Small intestine (tissue), 7 donors: ENCODE measurements around the gene NFKBIB. TPM values are rescaled to one million over a fixed set of nuclear protein-coding genes. Genes with fewer than 3 reads are reported as not detected.
A peak's percentile ranks its signal among the peaks of the same experiment; 100 is the strongest.
"Not testable (repeated sequence)": the region's sequence is repeated elsewhere in the genome, so short reads cannot be mapped to it uniquely, and the experiment has no call there.

Source experiments
- DNase-seq, 2 donors: peaks; one replicate each; pipeline versions ENCODE4 v3.0.0 to v3.0.0-alpha.2; 2013
- FAIRE-seq: peaks from 2 replicates; lab custom pipeline; 2012; peaks lifted over from hg19 to GRCh38; lab: Jason Lieb, UNC
- H3K27ac ChIP-seq, 3 donors: one replicate each; pipeline ENCODE4 v1.5.1; 2013; ENCODE audit warnings: low read length in 2 of 3, mild to moderate bottlenecking in 2 of 3, control low read depth in 1 of 3, inconsistent platforms in 1 of 3, low read depth in 1 of 3, moderate library complexity in 1 of 3
- H3K27me3 ChIP-seq, 3 donors: one replicate each; pipeline ENCODE4 v1.6.1; 2013; ENCODE audit warnings: low read length in 3 of 3, inconsistent platforms in 1 of 3; ENCODE audit not compliant: control insufficient read depth in 3 of 3, insufficient read depth in 3 of 3
- H3K36me3 ChIP-seq, 3 donors: one replicate each; pipeline ENCODE4 v1.6.1; 2013; ENCODE audit warnings: low read length in 3 of 3, inconsistent platforms in 1 of 3, low read depth in 1 of 3, mild to moderate bottlenecking in 1 of 3, moderate library complexity in 1 of 3; ENCODE audit not compliant: control insufficient read depth in 3 of 3, insufficient read depth in 2 of 3
- H3K4me1 ChIP-seq, 3 donors: one replicate each; pipeline ENCODE4 v1.6.1; 2013; ENCODE audit warnings: low read length in 2 of 3, inconsistent platforms in 1 of 3, low read depth in 1 of 3, mild to moderate bottlenecking in 1 of 3, moderate library complexity in 1 of 3; ENCODE audit not compliant: control insufficient read depth in 3 of 3, insufficient read depth in 2 of 3
- H3K4me3 ChIP-seq, 3 donors: one replicate each; pipeline ENCODE4 v1.5.1; 2013; ENCODE audit warnings: low read length in 3 of 3, control low read depth in 1 of 3, inconsistent platforms in 1 of 3, low read depth in 1 of 3, mild to moderate bottlenecking in 1 of 3, moderate library complexity in 1 of 3
- H3K9me3 ChIP-seq, 2 donors: one replicate each; pipeline ENCODE4 v1.6.1; 2013; ENCODE audit warnings: low read depth in 1 of 2, low read length in 1 of 2; ENCODE audit not compliant: control insufficient read depth in 2 of 2, insufficient read depth in 1 of 2
- WGBS, 3 donors: extraction: QIAGEN DNeasy Blood & Tissue Kit; methylation state at CpG; one replicate each; pipeline ENCODE4 v1.1.7; 2013; 5-methylcytosine and 5-hydroxymethylcytosine counted together
- polyA plus RNA-seq, 4 donors: library from polyadenylated mRNA; stranded (reverse) in 3 of 4; unstranded in 1 of 4; fragments of 200-250 nt in 3 of 4; fragments of 120-200 nt in 1 of 4; gene quantifications; one replicate each; pipeline versions ENCODE4 v1.2.1 to v1.2.3, GENCODE V29; 2013
- donor health status: healthy with polysubstance abuse.
- donor health status: control.
- donor health status: control.
- donor health status: Bipolar disorder and iron deficiency.
- donor health status: healthy.

NFKBIB gene
- polyA plus RNA-seq, 4 donors = 16.9 to 45.4 (median 43.8) TPM

GRCh38 chr19:38869160-38869835 lies 30.5 kb upstream of the NFKBIB start:
- FAIRE-seq = no peak
- Histone ChIP-seq H3K36me3 (peaks cover 0 to 51% (median 0%) of the 10 kb centered on the region in 3 donors), H3K9me3 (no peaks in the 10 kb centered on the region), H3K4me1 (peaks cover 0 to 20% (median 0%) of the 10 kb centered on the region in 3 donors), H3K27ac (peak overlapping the region in 1 of 3 donors; percentile 25), H3K27me3 (no peaks in the 10 kb centered on the region), H3K4me3 (peak overlapping the region; percentile 22 to 48 (median 27))
- DNase-seq = no peak
- WGBS, 3 donors = 34 to 74% (median 60%) methylated on average over 34 of the region's 34 CpGs

DNA sequence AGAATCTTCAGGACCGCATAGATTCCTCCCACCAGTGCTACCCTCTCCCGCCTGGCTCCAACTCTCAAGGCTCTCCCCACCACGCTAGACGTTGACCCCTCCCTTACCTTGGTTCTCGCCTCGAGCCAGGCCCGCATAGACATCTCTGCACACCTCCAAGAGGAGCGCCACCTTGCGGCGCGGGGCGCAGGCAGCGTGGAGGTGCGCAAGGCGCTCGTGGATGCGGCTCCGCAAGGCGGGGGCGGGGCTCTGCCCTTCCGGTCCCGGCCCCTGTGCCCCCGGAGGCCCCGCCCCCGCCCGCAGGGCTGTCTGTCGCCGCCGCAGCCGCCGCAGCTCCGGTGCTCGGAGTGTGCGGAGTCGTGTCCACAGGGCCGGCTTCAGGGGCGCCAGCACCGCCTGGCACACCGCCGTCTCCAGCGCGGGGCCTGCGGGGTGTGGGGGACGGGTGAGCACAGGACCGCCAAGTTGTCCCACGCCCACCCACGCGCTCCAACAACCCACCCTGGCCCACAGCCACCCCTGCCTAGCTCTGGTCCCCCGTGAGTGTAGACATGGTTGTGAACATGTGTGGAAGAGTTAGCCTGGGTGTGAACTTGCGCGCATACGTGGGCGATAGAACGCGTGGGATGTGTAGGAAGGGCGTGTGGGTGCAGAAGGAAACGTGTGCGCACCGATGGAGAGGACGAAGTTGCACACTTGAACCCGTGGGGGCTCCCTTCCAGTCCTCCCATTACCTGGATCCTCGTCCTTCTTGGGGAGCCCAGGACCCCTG lies 29.7 kb upstream of the NFKBIB start:
- 21 to 42% (median 35%) methylated on average over 51 to 62 of the region's 62 CpGs for WGBS, 3 donors

DNA sequence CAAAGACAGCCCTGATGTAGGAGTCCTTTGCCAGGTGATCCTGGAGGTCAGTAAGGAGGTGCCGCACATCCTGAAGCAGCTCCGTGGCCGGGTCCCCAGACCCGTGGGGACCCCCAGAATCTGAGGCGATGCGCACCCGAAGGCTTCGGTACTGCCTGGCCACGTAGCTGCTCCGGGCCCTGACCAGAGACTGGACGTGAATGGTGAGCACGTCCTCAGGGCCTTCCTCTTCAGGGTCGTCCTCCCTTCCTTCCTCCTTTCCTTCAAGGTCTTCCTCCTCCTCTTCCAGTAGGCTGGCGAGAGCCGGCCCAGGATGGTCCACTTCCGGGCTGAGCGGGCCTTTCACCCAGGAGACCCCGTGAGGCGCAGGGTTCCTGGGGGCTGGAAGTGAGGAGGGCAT lies 29.2 kb upstream of the NFKBIB start:
- H3K27ac ChIP-seq = no peak overlapping the region
- no peaks in the 10 kb centered on the region for H3K9me3 ChIP-seq
- no peak for DNase-seq
- H3K4me3 ChIP-seq = peak overlapping the region in 1 of 3 donors; percentile 36
- no peak for FAIRE-seq
- H3K27me3 ChIP-seq = no peaks in the 10 kb centered on the region
- whole genome bisulfite sequencing, 3 donors = 90 to 92% (median 91%) methylated on average over 19 of the region's 19 CpGs
- peaks cover 0 to 57% (median 0%) of the 10 kb centered on the region in 3 donors for H3K36me3 ChIP-seq
- peaks cover 0 to 16% (median 0%) of the 10 kb centered on the region in 3 donors for H3K4me1 ChIP-seq

More for the DNA sequence above, 29.7 kb upstream of the NFKBIB start:
- Histone ChIP-seq H3K36me3 (peaks cover 0 to 55% (median 0%) of the 10 kb centered on the region in 3 donors), H3K4me3 (peak overlapping the region; percentile 36 to 48 (median 39)), H3K27me3 (no peaks in the 10 kb centered on the region), H3K27ac (peak overlapping the region in 2 of 3 donors; percentile 27 to 68), H3K9me3 (no peaks in the 10 kb centered on the region), H3K4me1 (peaks cover 0 to 19% (median 0%) of the 10 kb centered on the region in 3 donors)
- FAIRE-seq (no peak), DNase-seq (peak; percentile 85 to 94)

DNA sequence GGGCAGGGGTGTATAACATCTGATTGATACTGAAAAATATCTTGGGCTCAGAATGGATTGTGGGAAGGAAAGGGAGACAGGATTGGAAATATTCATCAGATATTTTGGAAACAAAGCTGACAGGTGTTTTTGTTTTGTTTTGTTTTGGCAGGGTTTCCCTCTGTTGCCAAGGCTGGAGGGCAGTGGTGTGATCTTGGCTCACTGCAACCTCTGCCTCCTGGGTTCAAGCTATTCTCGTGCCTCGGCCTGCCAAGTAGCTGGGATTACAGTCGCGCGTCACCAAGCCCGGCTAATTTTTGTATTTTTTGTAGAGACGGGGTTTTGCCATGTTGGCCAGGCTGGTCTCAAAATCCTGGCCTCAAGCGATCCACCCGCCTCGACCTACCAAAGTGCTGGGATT lies 26.4 kb upstream of the NFKBIB start:
- not testable (repeated sequence) for FAIRE-seq, DNase-seq
- peaks cover 0 to 60% (median 0%) of the 10 kb centered on the region in 3 donors for H3K36me3 ChIP-seq

DNA sequence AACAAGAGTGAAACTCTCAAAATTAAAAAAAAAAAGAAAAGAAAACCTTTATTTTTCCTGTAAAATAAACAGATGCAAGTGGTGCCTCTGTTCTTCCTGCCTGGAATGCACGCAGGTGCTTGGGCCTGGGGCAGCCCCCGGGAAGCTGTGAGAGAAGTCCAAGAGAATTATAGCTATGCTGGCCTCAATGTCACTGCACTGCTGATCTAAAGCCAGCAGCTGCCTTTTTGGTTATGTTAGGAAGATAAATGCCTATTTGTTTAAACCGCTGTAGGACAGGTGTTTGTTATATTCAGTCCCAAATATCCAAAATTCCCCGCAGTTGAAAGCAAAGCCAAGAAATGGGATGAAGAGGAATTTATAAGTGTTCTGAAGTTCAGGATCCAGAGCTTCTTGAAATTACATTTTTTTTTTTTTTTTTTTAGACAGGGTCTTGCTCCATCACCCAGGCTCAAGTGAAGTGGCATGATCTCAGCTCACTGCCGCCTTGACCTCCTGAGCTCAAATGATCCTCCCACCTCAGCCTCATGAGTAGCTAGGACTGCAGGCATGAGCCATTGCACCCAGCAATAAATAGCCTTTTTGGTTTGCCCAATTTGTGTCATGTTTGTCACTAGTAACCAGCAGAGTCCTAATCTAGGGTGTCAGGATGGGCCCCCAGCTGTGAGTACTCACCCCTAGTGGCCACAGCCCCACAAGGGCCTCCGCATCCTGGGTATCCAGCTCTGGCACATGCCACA lies 23.9 kb upstream of the NFKBIB start:
- peaks cover 0 to 58% (median 0%) of the 10 kb centered on the region in 3 donors for H3K36me3 ChIP-seq
- DNase-seq = no peak
- no peak for FAIRE-seq
- no peaks in the 10 kb centered on the region for H3K9me3 ChIP-seq
- no peaks in the 10 kb centered on the region for H3K27me3 ChIP-seq
- H3K4me3 ChIP-seq = no peak overlapping the region
- peaks cover 6 to 44% (median 9%) of the 10 kb centered on the region in 3 donors for H3K4me1 ChIP-seq
- H3K27ac ChIP-seq = no peak overlapping the region
- WGBS, 3 donors = 83 to 88% (median 88%) methylated on average over 6 of the region's 6 CpGs

More for the DNA sequence above, 26.4 kb upstream of the NFKBIB start:
- WGBS, 3 donors = 82 to 91% (median 91%) methylated on average over 10 of the region's 10 CpGs
- peaks cover 1 to 36% (median 2%) of the 10 kb centered on the region in 3 donors for H3K4me1 ChIP-seq
- not testable (repeated sequence) for H3K27ac ChIP-seq, H3K4me3 ChIP-seq, H3K27me3 ChIP-seq, H3K9me3 ChIP-seq

GRCh38 chr19:38877781-38878574 lies 21.8 kb upstream of the NFKBIB start, which contains the start of gene RINL:
RINL (minus strand) TSS chr19:38878275; CDS start chr19:38876742, 1,533 bp downstream.
- Histone ChIP-seq H3K4me1 (peaks cover 6 to 48% (median 9%) of the 10 kb centered on the region in 3 donors), H3K36me3 (peaks cover 0 to 61% (median 0%) of the 10 kb centered on the region in 3 donors), H3K9me3 (no peaks in the 10 kb centered on the region), H3K27me3 (no peaks in the 10 kb centered on the region), H3K4me3 (peak within 1 kb of the TSS in 2 of 3 donors; percentile 26 to 44), H3K27ac (peak within 1 kb of the TSS; percentile 77 to 96 (median 91))
- WGBS, 3 donors = 13 to 24% (median 18%) methylated on average over 9 to 11 of the region's 11 CpGs
- FAIRE-seq = no peak
- DNase-seq = peak; percentile 66 to 88

DNA sequence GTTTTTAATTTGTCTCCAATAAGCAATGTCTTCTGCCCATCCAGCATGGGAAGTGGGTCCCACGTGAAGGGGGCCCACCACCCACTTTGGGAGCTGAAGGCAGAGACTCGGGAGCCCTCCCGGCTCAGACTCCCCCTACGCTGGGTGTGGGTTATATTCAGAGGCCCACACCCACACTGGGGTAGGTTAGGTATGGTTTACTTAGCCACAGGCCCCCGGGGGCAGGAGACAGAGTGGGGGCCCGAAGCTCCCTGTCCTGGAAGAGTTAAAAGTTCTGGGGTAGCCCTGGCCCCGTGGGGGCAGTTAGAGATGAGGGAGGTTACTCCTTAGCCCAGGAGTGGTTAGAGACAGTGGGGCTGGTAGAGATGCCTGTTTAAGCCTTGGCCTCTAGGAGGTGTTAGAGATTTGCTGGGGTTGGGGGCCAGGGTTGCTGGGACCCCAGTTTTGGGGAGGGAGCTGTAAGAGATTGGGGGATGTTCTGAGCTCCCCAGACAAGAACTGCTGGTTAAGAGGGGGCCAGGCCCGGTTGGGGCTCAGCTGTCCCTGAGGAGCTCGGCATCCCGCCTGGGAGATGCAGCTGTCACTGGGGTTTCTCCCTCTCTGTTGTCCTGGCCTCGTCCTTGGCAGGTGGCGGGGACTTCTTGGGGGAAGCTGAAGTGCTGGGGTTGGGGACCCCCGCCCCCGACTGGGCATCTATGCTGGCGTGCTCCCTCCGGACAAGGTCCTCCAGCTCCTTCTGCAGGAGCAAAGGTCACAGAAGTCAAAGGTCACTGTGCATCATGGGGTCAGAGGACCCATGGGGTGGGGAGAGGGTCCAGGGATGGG lies 21.0 kb upstream of the NFKBIB start:
- FAIRE-seq (no peak), DNase-seq (peak; percentile 18 to 56)
- Histone ChIP-seq H3K4me1 (peaks cover 6 to 52% (median 9%) of the 10 kb centered on the region in 3 donors), H3K9me3 (no peaks in the 10 kb centered on the region), H3K4me3 (peak overlapping the region in 1 of 3 donors; percentile 44), H3K36me3 (peaks cover 0 to 63% (median 2%) of the 10 kb centered on the region in 3 donors), H3K27ac (peak overlapping the region; percentile 77 to 96 (median 91)), H3K27me3 (no peaks in the 10 kb centered on the region)
- 47 to 64% (median 55%) methylated on average over 15 to 16 of the region's 16 CpGs for whole genome bisulfite sequencing, 3 donors
